HepG2 (cell line): Measurements from ENCODE around the gene CDK18. TPM values are rescaled to one million over a fixed set of nuclear protein-coding genes. Genes with fewer than 3 reads are reported as not detected.

Source experiments
- ATAC-seq: fragments of 200-7000 bp; cut with Tn5 transposase; 3 replicates; pipeline ENCODE4 v1.9.1; 2020; ENCODE audit warnings: mild to moderate bottlenecking, moderate library complexity
- BruUV-seq: library from RNA; stranded (reverse); fragments of 400-500 nt; replicated peaks from 2 replicates; lab custom pipeline; 2021; lab: Mats Ljungman, UMichigan
- CTCF ChIA-PET: fragments of 300-600 bp; formaldehyde crosslinking; extraction: SDS; loops from one replicate; lab custom pipeline; 2021; ENCODE audit warnings: low total read pairs, inconsistent platforms, low intra/inter-chr PET ratio; lab: Yijun Ruan, JAX
- POLR2A ChIA-PET: fragments of 350-600 bp; sonication (Branson Sonifier 250); formaldehyde crosslinking; loops from one replicate; lab custom pipeline; 2020; ENCODE audit warnings: antibody characterized with exemption, inconsistent platforms; lab: Yijun Ruan, JAX
- DNase-seq: peaks from one replicate; pipeline ENCODE4 v3.0.0-alpha.2; 2015; ENCODE audit warnings: low spot score
- FAIRE-seq: peaks from 3 replicates; lab custom pipeline; 2011; peaks lifted over from hg19 to GRCh38; lab: Jason Lieb, UNC
- H2AFZ ChIP-seq: one replicate; pipeline ENCODE4 v1.6.1; 2011; ENCODE audit warnings: low read length, inconsistent platforms
- H3K27ac ChIP-seq: fragments of 300-600 bp; 3 replicates; pipeline ENCODE4 v1.8.0; 2011; ENCODE audit warnings: mixed run types, mild to moderate bottlenecking, mixed read lengths, low read length, inconsistent platforms; ENCODE audit not compliant: insufficient read depth; ENCODE audit errors: extremely low read length
- H3K27me3 ChIP-seq, 2 experiments: fragments of 200-600 bp in 1 of 2; 2 replicates in 1 of 2; 3 replicates in 1 of 2; pipeline versions ENCODE4 v1.6.0 to v1.8.0; 2011; ENCODE audit warnings: low read length in 2 of 2, mild to moderate bottlenecking in 2 of 2, moderate library complexity in 2 of 2, inconsistent platforms in 1 of 2; ENCODE audit not compliant: insufficient read depth in 2 of 2, control insufficient read depth in 1 of 2
- H3K36me3 ChIP-seq, 2 experiments: fragments of 200-600 bp in 1 of 2; replicated peaks in 1 of 2; 2 replicates in 1 of 2; 3 replicates in 1 of 2; pipeline versions ENCODE4 v1.5.1 to v1.8.0; 2011; ENCODE audit warnings: low read length in 2 of 2, inconsistent platforms in 1 of 2; ENCODE audit not compliant: insufficient read depth in 2 of 2, control insufficient read depth in 1 of 2
- H3K4me1 ChIP-seq: 2 replicates; pipeline ENCODE4 v1.5.1; 2012; ENCODE audit warnings: low read length, inconsistent platforms; ENCODE audit not compliant: insufficient read depth
- H3K4me2 ChIP-seq: 2 replicates; pipeline ENCODE4 v1.6.0; 2011; ENCODE audit warnings: low read depth, low read length, inconsistent platforms
- H3K4me3 ChIP-seq, 3 experiments: fragments of 200-600 bp in 1 of 3; sonication (generic), shearing (Covaris generic) in 1 of 3; replicated peaks in 1 of 3; 2 replicates each; pipeline ENCODE4 v1.5.1; 2011 to 2016; ENCODE audit warnings: low read length in 3 of 3, inconsistent platforms in 2 of 3, low read depth in 2 of 3, mild to moderate bottlenecking in 2 of 3, control low read depth in 1 of 3, mixed read lengths in 1 of 3; ENCODE audit not compliant: insufficient read depth in 1 of 3
- H3K79me2 ChIP-seq: one replicate; pipeline ENCODE4 v1.6.1; 2011; ENCODE audit warnings: low read length, inconsistent platforms; ENCODE audit not compliant: insufficient read depth
- H3K9ac ChIP-seq: 2 replicates; pipeline ENCODE4 v1.6.0; 2011; ENCODE audit warnings: mild to moderate bottlenecking, low read depth, low read length, inconsistent platforms; ENCODE audit not compliant: insufficient read depth
- H3K9me3 ChIP-seq: 2 replicates; pipeline ENCODE4 v1.5.1; 2012; ENCODE audit warnings: mild to moderate bottlenecking, low read length
- H4K20me1 ChIP-seq: 2 replicates; pipeline ENCODE4 v1.6.0; 2011; ENCODE audit warnings: inconsistent platforms, mild to moderate bottlenecking, low read length, moderate library complexity; ENCODE audit not compliant: insufficient read depth
- CTCF ChIP-seq: sonication (generic); formaldehyde crosslinking; IDR thresholded peaks from 2 replicates; pipeline ENCODE4 v1.5.0; 2020; ENCODE audit warnings: mild to moderate bottlenecking, missing genetic modification reagents, moderate library complexity
- GTF3A ChIP-seq: sonication (generic); formaldehyde crosslinking; conservative IDR thresholded peaks from 2 replicates; pipeline ENCODE4 v1.4.0; 2020; ENCODE audit warnings: mild to moderate bottlenecking, missing genetic modification reagents
- HNRNPK ChIP-seq: fragments of 200-400 bp; formaldehyde crosslinking; IDR thresholded peaks from 2 replicates; pipeline ENCODE4 v1.6.1; 2018; ENCODE audit warnings: low read length, low read depth, moderate library complexity, mild to moderate bottlenecking; ENCODE audit not compliant: poor library complexity, severe bottlenecking
- JUND ChIP-seq: sonication (generic); formaldehyde crosslinking; IDR thresholded peaks from 2 replicates; pipeline ENCODE4 v1.8.0; 2022; ENCODE audit warnings: mild to moderate bottlenecking, missing genetic modification reagents
- NR2F2 ChIP-seq: IDR thresholded peaks from 2 replicates; pipeline ENCODE4 v1.6.1; 2012; ENCODE audit warnings: low read depth, inconsistent platforms, borderline replicate concordance
- RORA ChIP-seq: sonication (generic); formaldehyde crosslinking; IDR thresholded peaks from 2 replicates; pipeline ENCODE4 v1.5.0; 2020; ENCODE audit warnings: mild to moderate bottlenecking, missing genetic modification reagents, moderate library complexity
- SMC3 ChIP-seq: IDR thresholded peaks from 2 replicates; pipeline ENCODE4 v1.6.1; 2011; ENCODE audit warnings: low read length, improper control_type of control experiment
- THAP7 ChIP-seq: sonication (generic); formaldehyde crosslinking; IDR thresholded peaks from 2 replicates; pipeline ENCODE4 v1.8.1; 2023; ENCODE audit warnings: mild to moderate bottlenecking, missing genetic modification reagents
- ZNF18 ChIP-seq: sonication (generic); formaldehyde crosslinking; IDR thresholded peaks from 2 replicates; pipeline ENCODE4 v1.8.0; 2022; ENCODE audit warnings: mild to moderate bottlenecking, missing genetic modification reagents; ENCODE audit not compliant: insufficient replicate concordance
- ZNF530 ChIP-seq: sonication (generic); formaldehyde crosslinking; IDR thresholded peaks from 2 replicates; pipeline ENCODE4 v1.5.0; 2020; ENCODE audit warnings: low read depth, mild to moderate bottlenecking, missing genetic modification reagents
- ZNF703 ChIP-seq: sonication (generic); formaldehyde crosslinking; IDR thresholded peaks from 2 replicates; pipeline ENCODE4 v1.5.1; 2020; ENCODE audit warnings: missing genetic modification reagents, mild to moderate bottlenecking, moderate library complexity, borderline replicate concordance
- WGBS: methylation state at CpG from one replicate; pipeline ENCODE4 v1.1.6; 2017; ENCODE audit warnings: low lambda C conversion rate; 5-methylcytosine and 5-hydroxymethylcytosine counted together
- in situ Hi-C: cut with HindIII; loops from 2 replicates; pipeline ENCODE4 v1.10.0; 2017; ENCODE audit warnings: low pct_unique_long_range_greater_than_20kb; ENCODE audit not compliant: extremely low pct_ligation_motif_present
- intact Hi-C: fragments of 100-400 bp; cut with micrococcal nuclease; formaldehyde crosslinking; loops from one replicate; pipeline ENCODE4 v1.10.0; 2022; ENCODE audit not compliant: unreplicated experiment
- polyA plus RNA-seq, 8 experiments: library from polyadenylated mRNA; depleted of rRNA in 3 of 8; stranded (reverse) in 7 of 8; unstranded in 1 of 8; fragments of >200 nt; fragmentation: Illumina TruSeq in 4 of 8; extraction: Trizol in 4 of 8; gene quantifications; 2 replicates each; pipeline versions ENCODE4 v1.2.1 to v1.2.3, GENCODE V29; 2011 to 2016; ENCODE audit warnings: low read depth in 4 of 8, missing spikeins in 1 of 8, mixed read lengths in 1 of 8; ENCODE audit not compliant: insufficient read depth in 1 of 8
- total RNA-seq, 5 experiments: library from RNA; depleted of rRNA; stranded (reverse); fragments of >200 nt; fragmentation: Illumina TruSeq; extraction: Trizol; gene quantifications; 2 replicates each; pipeline ENCODE4 v1.2.3, GENCODE V29; 2016; ENCODE audit warnings: low read depth in 1 of 5

Gene CDK18
- total and polyA plus RNA-seq, 2 of the 13 experiments (the other 11 are each of a cell fraction or from before 2014, with no cell fraction given) = 6.4 to 38.8 TPM

- ChIA-PET CTCF (no interaction called here), POLR2A (no interaction called here)
- peaks cover 0 to 2% of the 10 kb centered on the region in 2 experiments; a peak in 1 of 5 replicates for H3K36me3 ChIP-seq
- 100% methylated on average over 2 of the region's 7 CpGs for WGBS
- H3K4me1 ChIP-seq = peaks cover 73% of the 10 kb centered on the region
- H3K4me2 ChIP-seq = no peak overlapping the region
- H3K9ac ChIP-seq = no peak overlapping the region
- in situ Hi-C loops (no loop called here), intact Hi-C loops (no loop called here)
- FAIRE-seq (no peak), DNase-seq (no peak), ATAC-seq (no peak)
- H2AFZ ChIP-seq = no peak overlapping the region
- H3K27me3 ChIP-seq = no peaks in the 10 kb centered on the region
- BruUV-seq = no TSS peak
- TF ChIP-seq GTF3A (CRISPR knock-in tag) = no peak
- no peak for TF ChIP-seq JUND (CRISPR knock-in tag)
- TF ChIP-seq ZNF703 (CRISPR knock-in tag) = no peak
- TF ChIP-seq SMC3 = no peak
- no peak for TF ChIP-seq ZNF18
- TF ChIP-seq HNRNPK = no peak
- TF ChIP-seq THAP7 = no peak
- TF ChIP-seq ZNF530 = no peak
- no peak for TF ChIP-seq CTCF (CRISPR knock-in tag)
- TF ChIP-seq RORA (CRISPR knock-in tag) = no peak
- TF ChIP-seq NR2F2 = no peak
- no peaks in the 10 kb centered on the region for H4K20me1 ChIP-seq
- H3K9me3 ChIP-seq = no peaks in the 10 kb centered on the region
- no peak overlapping the region for H3K27ac ChIP-seq
- no peak overlapping the region for H3K4me3 ChIP-seq
- H3K79me2 ChIP-seq = peaks cover 9% of the 10 kb centered on the region
Observed at GRCh38 chr1:205510308-205510950, 6.0 kb downstream of the CDK18 start.
